ENCODE results near the gene LRRN1.
"Not testable (repeated sequence)": the region's sequence is repeated elsewhere in the genome, so short reads cannot be mapped to it uniquely, and the experiment has no call there.

LRRN1 gene

DNA sequence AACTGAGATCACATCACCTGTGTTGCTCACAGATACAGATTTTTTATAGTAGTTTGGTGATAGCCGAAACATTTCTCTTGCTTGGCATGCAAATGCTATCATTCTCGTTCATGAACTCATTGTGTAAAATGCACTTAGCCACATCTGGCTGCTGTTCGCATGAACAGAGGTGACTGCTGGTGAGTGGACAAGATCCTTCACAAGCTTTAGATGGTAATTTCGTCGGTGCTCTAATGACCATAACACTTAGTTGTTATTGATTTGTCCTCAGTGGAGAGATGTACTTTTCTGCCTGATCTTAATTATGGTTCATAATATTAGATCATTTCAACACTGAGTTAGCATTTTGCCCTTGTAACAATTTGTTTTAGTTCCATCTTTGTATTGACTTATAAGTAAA is 13.8 kb downstream of the LRRN1 start:
- DNase-seq (ENCODE audit: low read depth in 2 of 2) = no peak

DNA sequence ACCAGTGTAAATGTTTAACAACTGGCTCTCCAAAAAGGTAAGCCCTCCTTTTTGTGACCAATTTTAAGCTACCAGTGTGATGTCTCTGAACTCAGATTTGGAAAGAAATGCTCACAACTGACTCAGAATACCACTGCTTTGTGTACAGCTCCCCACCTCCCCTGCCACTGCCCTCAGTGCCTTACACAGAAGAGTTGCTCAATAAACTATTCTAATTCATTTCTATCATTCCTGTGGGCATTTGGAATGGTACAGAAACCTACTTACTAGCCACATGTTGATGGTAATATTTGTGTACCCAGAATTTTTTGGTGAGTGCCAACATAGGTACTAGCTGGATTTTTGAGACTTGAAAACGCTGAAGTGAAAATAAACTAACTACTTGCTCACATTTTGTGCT is 16.0 kb downstream of the LRRN1 start:
- no peak for DNase-seq (ENCODE audit: low read depth in 2 of 2)

- no peak for DNase-seq (ENCODE audit: low read depth in 2 of 2)
Observed at GRCh38 chr3:3816034-3816433, 16.8 kb downstream of the LRRN1 start.

GRCh38 chr3:3817865-3818264 is 18.6 kb downstream of the LRRN1 start:
- no peak for DNase-seq (ENCODE audit: low read depth in 2 of 2)

GRCh38 chr3:3821777-3822176 is 22.5 kb downstream of the LRRN1 start:
- no peak for DNase-seq (ENCODE audit: low read depth in 2 of 2)

GRCh38 chr3:3825035-3825434 is 25.8 kb downstream of the LRRN1 start:
- DNase-seq (ENCODE audit: low read depth in 2 of 2) = no peak

GRCh38 chr3:3826521-3826920 is 27.3 kb downstream of the LRRN1 start:
- no peak for DNase-seq (ENCODE audit: low read depth in 2 of 2)

GRCh38 chr3:3827111-3827510 is 27.9 kb downstream of the LRRN1 start:
- no peak for DNase-seq (ENCODE audit: low read depth in 2 of 2)

- DNase-seq (ENCODE audit: low read depth in 2 of 2) = not testable (repeated sequence)
Observed at GRCh38 chr3:3828417-3828816, 29.2 kb downstream of the LRRN1 start.

- DNase-seq (ENCODE audit: low read depth in 2 of 2) = no peak
Observed at GRCh38 chr3:3836845-3837244, 37.6 kb downstream of the LRRN1 start.

- no peak for DNase-seq (ENCODE audit: low read depth in 2 of 2)
Observed at GRCh38 chr3:3842356-3842755, 43.1 kb downstream of the LRRN1 start.

- DNase-seq (ENCODE audit: low read depth in 2 of 2) = no peak
Observed at GRCh38 chr3:3847994-3848922, 49.0 kb downstream of the LRRN1 start.

GRCh38 chr3:3848923-3849275 is 49.7 kb downstream of the LRRN1 start:
- no peak for DNase-seq (ENCODE audit: low read depth in 2 of 2)

DNA sequence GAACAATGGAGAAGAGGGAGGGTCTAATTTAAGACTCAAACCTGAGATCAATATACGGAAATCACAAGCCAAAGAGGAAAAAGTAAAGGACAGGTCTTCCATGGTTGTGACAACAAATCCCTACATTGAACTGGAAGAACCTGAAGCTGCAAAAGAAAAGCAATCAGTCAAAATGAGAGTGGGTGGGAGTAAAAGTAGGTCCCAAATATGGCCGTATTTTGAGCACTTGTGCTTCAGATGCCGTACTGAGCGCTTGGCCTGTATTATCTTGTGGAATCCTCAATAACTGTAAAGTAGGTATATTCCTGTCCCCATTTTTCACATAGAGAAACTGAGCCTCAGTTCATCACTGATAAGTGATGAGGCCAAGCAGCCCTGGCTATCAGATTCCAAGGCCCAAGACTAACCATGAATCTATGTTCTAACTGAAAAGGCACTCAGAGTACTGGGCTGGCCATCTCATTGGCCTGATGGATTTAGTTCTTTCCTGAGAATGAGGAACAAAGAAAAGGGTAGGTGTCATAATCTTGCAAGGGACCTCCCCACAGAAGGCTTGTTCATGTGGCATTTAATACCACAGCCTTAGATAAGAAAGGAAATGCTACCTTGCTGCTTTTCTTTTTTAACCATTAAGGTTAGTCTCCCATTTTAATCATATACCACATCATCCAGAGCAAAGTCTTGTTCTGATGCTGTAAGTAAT is 52.5 kb downstream of the LRRN1 start:
- DNase-seq (ENCODE audit: low read depth in 2 of 2) = no peak

- DNase-seq (ENCODE audit: low read depth in 2 of 2) = no peak
Observed at GRCh38 chr3:3853544-3853943, 54.3 kb downstream of the LRRN1 start.

- DNase-seq (ENCODE audit: low read depth in 2 of 2) = no peak
Observed at GRCh38 chr3:3855056-3855455, 55.8 kb downstream of the LRRN1 start.

DNA sequence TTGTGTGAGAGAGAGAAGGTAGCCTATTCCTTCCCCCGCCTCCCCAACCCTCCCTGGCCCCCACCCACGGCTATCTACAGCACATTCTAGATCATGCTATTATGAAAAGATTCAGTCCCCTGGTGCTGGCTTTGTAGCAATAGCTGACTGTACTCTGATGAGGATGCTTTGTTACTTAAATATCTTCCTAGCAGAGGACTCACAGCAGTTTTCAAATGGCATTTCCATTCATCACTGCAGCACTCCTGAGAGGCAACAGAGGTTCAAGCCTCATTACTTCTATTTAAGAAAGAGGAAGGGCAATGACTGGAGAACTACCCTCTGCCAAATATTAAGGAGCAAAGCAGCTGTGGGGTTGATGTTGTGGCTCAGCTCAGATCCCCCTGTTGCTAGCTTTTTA is 61.0 kb downstream of the LRRN1 start:
- DNase-seq (ENCODE audit: low read depth in 2 of 2) = no peak

DNA sequence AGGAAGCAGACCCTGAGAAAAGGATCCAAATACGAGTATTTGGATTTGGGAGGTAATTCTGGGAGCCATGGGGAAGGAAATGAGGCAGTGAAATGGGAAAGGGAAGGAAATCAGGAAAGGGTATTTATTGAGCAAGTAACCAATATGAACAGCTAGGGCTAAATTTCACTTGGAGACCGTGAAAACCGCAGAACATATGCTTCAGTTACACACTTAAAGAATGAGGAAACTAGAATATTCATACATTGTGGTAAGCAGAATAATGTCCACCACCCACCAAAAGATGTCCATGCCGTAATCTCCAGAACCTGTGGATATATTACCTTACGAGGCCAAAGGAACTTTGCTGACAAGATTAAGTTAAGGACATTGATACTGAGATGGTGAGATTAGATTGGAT is 63.3 kb downstream of the LRRN1 start:
- no peak for DNase-seq (ENCODE audit: low read depth in 2 of 2)

- no peak for DNase-seq (ENCODE audit: low read depth in 2 of 2)
Observed at GRCh38 chr3:3875491-3875890, 76.3 kb downstream of the LRRN1 start.

GRCh38 chr3:3881050-3881449 is 81.8 kb downstream of the LRRN1 start:
- no peak for DNase-seq (ENCODE audit: low read depth in 2 of 2)

GRCh38 chr3:3887311-3887710 is 88.1 kb downstream of the LRRN1 start:
- not testable (repeated sequence) for DNase-seq (ENCODE audit: low read depth in 2 of 2)

DNA sequence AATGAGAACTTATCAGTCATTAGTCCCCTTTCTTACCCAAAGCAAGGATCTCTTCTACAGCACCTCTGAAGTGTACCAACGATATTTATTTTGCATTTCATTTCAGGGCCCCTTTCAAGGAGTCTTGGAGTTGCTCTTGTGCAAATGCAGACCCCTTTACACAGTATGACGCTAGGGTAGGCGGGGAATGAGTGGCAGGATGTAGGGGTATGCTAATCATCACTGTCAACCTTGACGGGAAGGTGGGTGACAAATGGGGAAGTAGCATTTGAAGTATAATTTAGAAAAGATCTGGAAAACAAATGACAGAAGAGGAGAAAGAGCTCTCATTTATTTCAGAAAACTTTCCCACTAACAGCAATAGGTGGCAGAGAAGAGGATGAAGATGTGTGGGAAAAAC is 94.4 kb downstream of the LRRN1 start:
- DNase-seq (ENCODE audit: low read depth in 2 of 2) = no peak
